ENCODE results near the gene PHACTR1. TPM values are rescaled to one million over a fixed set of nuclear protein-coding genes. Genes with fewer than 3 reads are reported as not detected.

Gene PHACTR1
- total and polyA plus RNA-seq, 2 experiments from 2014 or later: 0.65 to 3.2 TPM

GRCh38 chr6:12769556-12770256 lies 53.1 kb downstream of the PHACTR1 start:
- no peak overlapping the region for H3K27ac ChIP-seq
- H3K4me2 ChIP-seq (ENCODE audit: unreplicated experiment): peak overlapping the region; percentile 54
- H3F3A ChIP-seq (ENCODE audit: insufficient read depth): peaks cover 17% of the 10 kb centered on the region
- no peak overlapping the region for H3K9ac ChIP-seq
- no peaks in the 10 kb centered on the region for H3K27me3 ChIP-seq (replicated peaks; ENCODE audit: insufficient read depth)
- no peaks in the 10 kb centered on the region for H3K79me2 ChIP-seq (ENCODE audit: insufficient read depth)
- no peaks in the 10 kb centered on the region for H3K9me3 ChIP-seq (ENCODE audit: low read depth)
- H3K4me1 ChIP-seq (ENCODE audit: insufficient read depth): peaks cover 11% of the 10 kb centered on the region; the same call in 1 of the 2 replicates
- 22% methylated on average over 9 of the region's 9 CpGs for WGBS, 2 experiments (ENCODE audit: low coverage in 1 of 2, low lambda C conversion rate in 2 of 2, missing lambda C conversion rate in 2 of 2)
- peak; percentile 37 for DNase-seq
- H3K36me3 ChIP-seq (ENCODE audit: low read depth): no peaks in the 10 kb centered on the region
- in situ Hi-C loops (cut with MboI): no loop called here
- H4K20me1 ChIP-seq (ENCODE audit: insufficient read depth): no peaks in the 10 kb centered on the region
- TF ChIP-seq EZH2 (IDR thresholded peaks at IDR 0.05; ENCODE audit: insufficient read depth, poor library complexity, severe bottlenecking) (no peak), EZH2phosphoT487 (IDR thresholded peaks at IDR 0.05; ENCODE audit: insufficient read depth, low read depth) (no peak)
- H3K4me3 ChIP-seq: no peak overlapping the region
- no peaks in the 10 kb centered on the region for H3K9me2 ChIP-seq (ENCODE audit: insufficient read depth)
- 0 out of 2 replicates have a peak overlapping the region, but pooled peaks have one; percentile 11 for H2AFZ ChIP-seq

- Histone ChIP-seq H3K36me3 (ENCODE audit: low read depth) (no peaks in the 10 kb centered on the region), H3F3A (ENCODE audit: insufficient read depth) (peaks cover 17% of the 10 kb centered on the region), H4K20me1 (ENCODE audit: insufficient read depth) (no peaks in the 10 kb centered on the region), H2AFZ (no peak overlapping the region), H3K4me3 (no peak overlapping the region), H3K9me3 (ENCODE audit: low read depth) (no peaks in the 10 kb centered on the region), H3K4me2 (ENCODE audit: unreplicated experiment) (no peak overlapping the region), H3K79me2 (ENCODE audit: insufficient read depth) (no peaks in the 10 kb centered on the region), H3K9ac (no peak overlapping the region), H3K9me2 (ENCODE audit: insufficient read depth) (no peaks in the 10 kb centered on the region), H3K27ac (no peak overlapping the region), H3K4me1 (ENCODE audit: insufficient read depth) (peaks cover 11% of the 10 kb centered on the region; the same call in 1 of the 2 replicates), H3K27me3 (replicated peaks; ENCODE audit: insufficient read depth) (no peaks in the 10 kb centered on the region)
- no peak for DNase-seq
- WGBS, 2 experiments (ENCODE audit: low coverage in 1 of 2, low lambda C conversion rate in 2 of 2, missing lambda C conversion rate in 2 of 2): 54 to 60% methylated on average over 3 of the region's 3 CpGs
- TF ChIP-seq EZH2 (IDR thresholded peaks at IDR 0.05; ENCODE audit: insufficient read depth, poor library complexity, severe bottlenecking) (no peak), EZH2phosphoT487 (IDR thresholded peaks at IDR 0.05; ENCODE audit: insufficient read depth, low read depth) (no peak)
- in situ Hi-C loops (cut with MboI): no loop called here
Observed at GRCh38 chr6:12772416-12772815, 55.8 kb downstream of the PHACTR1 start.

GRCh38 chr6:12776291-12776690 lies 59.7 kb downstream of the PHACTR1 start:
- Histone ChIP-seq H3K4me1 (ENCODE audit: insufficient read depth) (no peaks in the 10 kb centered on the region), H3F3A (ENCODE audit: insufficient read depth) (no peaks in the 10 kb centered on the region), H3K27me3 (replicated peaks; ENCODE audit: insufficient read depth) (no peaks in the 10 kb centered on the region), H3K9ac (no peak overlapping the region), H3K9me3 (ENCODE audit: low read depth) (no peaks in the 10 kb centered on the region), H3K36me3 (ENCODE audit: low read depth) (no peaks in the 10 kb centered on the region), H3K4me2 (ENCODE audit: unreplicated experiment) (no peak overlapping the region), H3K4me3 (no peak overlapping the region), H3K79me2 (ENCODE audit: insufficient read depth) (no peaks in the 10 kb centered on the region), H3K27ac (no peak overlapping the region), H4K20me1 (ENCODE audit: insufficient read depth) (no peaks in the 10 kb centered on the region), H2AFZ (no peak overlapping the region), H3K9me2 (ENCODE audit: insufficient read depth) (no peaks in the 10 kb centered on the region)
- TF ChIP-seq EZH2 (IDR thresholded peaks at IDR 0.05; ENCODE audit: insufficient read depth, poor library complexity, severe bottlenecking): no peak
- TF ChIP-seq EZH2phosphoT487 (IDR thresholded peaks at IDR 0.05; ENCODE audit: insufficient read depth, low read depth): no peak
- WGBS, 2 experiments (ENCODE audit: low coverage in 1 of 2, low lambda C conversion rate in 2 of 2, missing lambda C conversion rate in 2 of 2): 67% methylated on average over 4 of the region's 4 CpGs
- DNase-seq: no peak
- in situ Hi-C loops (cut with MboI): no loop called here

GRCh38 chr6:12779772-12780171 lies 63.2 kb downstream of the PHACTR1 start:
- 69 to 83% methylated on average over 2 of the region's 2 CpGs for WGBS, 2 experiments (ENCODE audit: low coverage in 1 of 2, low lambda C conversion rate in 2 of 2, missing lambda C conversion rate in 2 of 2)
- TF ChIP-seq EZH2phosphoT487 (IDR thresholded peaks at IDR 0.05; ENCODE audit: insufficient read depth, low read depth) (no peak), EZH2 (IDR thresholded peaks at IDR 0.05; ENCODE audit: insufficient read depth, poor library complexity, severe bottlenecking) (no peak)
- no peak overlapping the region for H3K4me3 ChIP-seq
- no peaks in the 10 kb centered on the region for H4K20me1 ChIP-seq (ENCODE audit: insufficient read depth)
- H3K9ac ChIP-seq: no peak overlapping the region
- in situ Hi-C loops (cut with MboI): no loop called here
- H3K27ac ChIP-seq: no peak overlapping the region
- no peaks in the 10 kb centered on the region for H3K27me3 ChIP-seq (replicated peaks; ENCODE audit: insufficient read depth)
- H3K9me3 ChIP-seq (ENCODE audit: low read depth): no peaks in the 10 kb centered on the region
- H3K9me2 ChIP-seq (ENCODE audit: insufficient read depth): no peaks in the 10 kb centered on the region
- H3K36me3 ChIP-seq (ENCODE audit: low read depth): no peaks in the 10 kb centered on the region
- H3F3A ChIP-seq (ENCODE audit: insufficient read depth): no peaks in the 10 kb centered on the region
- H2AFZ ChIP-seq: no peak overlapping the region
- H3K79me2 ChIP-seq (ENCODE audit: insufficient read depth): no peaks in the 10 kb centered on the region
- H3K4me1 ChIP-seq (ENCODE audit: insufficient read depth): no peaks in the 10 kb centered on the region
- no peak for DNase-seq
- no peak overlapping the region for H3K4me2 ChIP-seq (ENCODE audit: unreplicated experiment)

Data from GM23248 (cell line).